GM18520 (cell line): Measurements from ENCODE around the gene EIF4A3.

Experiments used
- ATAC-seq: cut with Tn5 transposase; IDR thresholded peaks from one replicate; pipeline ENCODE4 v1.9.1; 2021; ENCODE audit not compliant: unreplicated experiment

EIF4A3 gene

GRCh38 chr17:80138856-80139426, 8.0 kb downstream of the EIF4A3 start:
- no peak for ATAC-seq

GRCh38 chr17:80137131-80137530, 9.8 kb downstream of the EIF4A3 start:
- ATAC-seq, result no peak

GRCh38 chr17:80133626-80133970, 13.3 kb downstream of the EIF4A3 start:
- ATAC-seq, result no peak

- no peak for ATAC-seq
Observed at GRCh38 chr17:80132906-80133625, 13.9 kb downstream of the EIF4A3 start.

- ATAC-seq, result no peak
Observed at GRCh38 chr17:80130992-80131391, 15.9 kb downstream of the EIF4A3 start.

- ATAC-seq, result no peak
Observed at GRCh38 chr17:80129006-80129565, 17.8 kb downstream of the EIF4A3 start.

- no peak for ATAC-seq
Observed at GRCh38 chr17:80126449-80126715, 20.5 kb downstream of the EIF4A3 start.

- ATAC-seq, result no peak
Observed at GRCh38 chr17:80125656-80126448, 21.1 kb downstream of the EIF4A3 start.

GRCh38 chr17:80124351-80124981, 22.5 kb downstream of the EIF4A3 start:
- ATAC-seq, result no peak

- ATAC-seq, result no peak
Observed at GRCh38 chr17:80123791-80124190, 23.1 kb downstream of the EIF4A3 start.

GRCh38 chr17:80122926-80123505, 23.9 kb downstream of the EIF4A3 start:
- no peak for ATAC-seq

GRCh38 chr17:80122026-80122575, 24.8 kb downstream of the EIF4A3 start:
- no peak for ATAC-seq

GRCh38 chr17:80119839-80120238, 27.1 kb downstream of the EIF4A3 start:
- no peak for ATAC-seq

- ATAC-seq, result no peak
Observed at GRCh38 chr17:80119271-80119791, 27.6 kb downstream of the EIF4A3 start.

GRCh38 chr17:80118601-80119270, 28.2 kb downstream of the EIF4A3 start:
- ATAC-seq, result no peak

- no peak for ATAC-seq
Observed at GRCh38 chr17:80117491-80118401, 29.2 kb downstream of the EIF4A3 start.

- ATAC-seq, result no peak
Observed at GRCh38 chr17:80116921-80117380, 30.0 kb downstream of the EIF4A3 start.

GRCh38 chr17:80116276-80116920, 30.5 kb downstream of the EIF4A3 start:
- no peak for ATAC-seq

GRCh38 chr17:80115159-80115558, 31.8 kb downstream of the EIF4A3 start:
- no peak for ATAC-seq
